ENCODE results near the gene NASP. TPM values are rescaled to one million over a fixed set of nuclear protein-coding genes. Genes with fewer than 3 reads are reported as not detected.

The NASP gene
- total RNA-seq, 4 donors from 2014 or later: 45.8 to 98.3 (median 75.1) TPM

- H3K27ac ChIP-seq: no peak overlapping the region
- TF ChIP-seq CTCF (IDR thresholded peaks at IDR 0.05) (no peak), POLR2A (IDR thresholded peaks at IDR 0.05) (no peak)
- peaks cover 0 to 26% of the 10 kb centered on the region in 2 donors for H3K4me1 ChIP-seq
- H3K9me3 ChIP-seq: no peaks in the 10 kb centered on the region
- no peak overlapping the region for H3K4me3 ChIP-seq (replicated peaks in 1 of 3)
- 39 to 45% methylated on average over 8 of the region's 8 CpGs for WGBS, 2 donors
- H3K27me3 ChIP-seq: no peaks in the 10 kb centered on the region
- no peaks in the 10 kb centered on the region for H3K36me3 ChIP-seq
- intact Hi-C loops (cut with DNase I): no loop called here
- peak; percentile 48 to 52 for DNase-seq
Measured at GRCh38 chr1:45543581-45544417, 40.0 kb upstream of the NASP start.

- 87 to 91% methylated on average over 4 of the region's 4 CpGs for WGBS, 2 donors
Measured at GRCh38 chr1:45544530-45544929, 39.3 kb upstream of the NASP start.

DNA sequence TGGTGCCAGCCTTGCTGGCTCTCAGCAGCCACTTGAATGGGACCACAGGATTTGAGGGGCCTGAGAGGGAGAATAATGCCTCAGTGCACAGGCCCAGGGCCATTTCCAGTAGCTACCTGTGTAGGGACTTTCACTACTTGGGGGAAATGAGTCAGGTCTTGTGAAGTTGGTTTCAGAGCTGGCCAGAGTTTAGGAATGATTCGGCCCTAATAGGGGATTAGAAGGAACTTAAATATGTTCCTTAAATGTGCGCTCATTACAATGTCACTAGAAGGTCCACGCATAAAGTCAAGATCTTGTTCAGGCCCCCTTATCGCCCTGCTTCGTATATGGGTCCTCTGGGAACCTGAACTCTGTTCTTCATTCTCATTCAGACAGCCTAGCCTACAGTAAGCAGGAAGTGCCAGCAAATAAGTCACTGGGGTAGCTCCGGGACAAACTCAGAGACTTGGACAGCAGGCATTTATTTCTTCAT is 38.8 kb upstream of the NASP start:
- 52 to 70% methylated on average over 6 of the region's 6 CpGs for WGBS, 2 donors
- Histone ChIP-seq H3K9me3 (no peaks in the 10 kb centered on the region), H3K4me1 (peaks cover under 1 to 28% of the 10 kb centered on the region in 2 donors), H3K27ac (no peak overlapping the region), H3K4me3 (replicated peaks in 1 of 3) (no peak overlapping the region), H3K36me3 (no peaks in the 10 kb centered on the region), H3K27me3 (no peaks in the 10 kb centered on the region)
- TF ChIP-seq POLR2A (IDR thresholded peaks at IDR 0.05): no peak
- no peak for TF ChIP-seq CTCF (IDR thresholded peaks at IDR 0.05)
- peak; percentile 34 to 44 for DNase-seq
- intact Hi-C loops (cut with DNase I): no loop called here

More at GRCh38 chr1:45544530-45544929, 39.3 kb upstream of the NASP start:
- Histone ChIP-seq H3K27ac (no peak overlapping the region), H3K27me3 (no peaks in the 10 kb centered on the region), H3K4me1 (peaks cover 0 to 26% of the 10 kb centered on the region in 2 donors), H3K36me3 (no peaks in the 10 kb centered on the region), H3K4me3 (replicated peaks in 1 of 3) (no peak overlapping the region), H3K9me3 (no peaks in the 10 kb centered on the region)
- no peak for TF ChIP-seq CTCF (IDR thresholded peaks at IDR 0.05)
- TF ChIP-seq POLR2A (IDR thresholded peaks at IDR 0.05): no peak
- intact Hi-C loops (cut with DNase I): no loop called here
- no peak for DNase-seq

GRCh38 chr1:45545553-45546310 is 38.1 kb upstream of the NASP start:
- Histone ChIP-seq H3K27ac (no peak overlapping the region), H3K4me3 (replicated peaks in 1 of 3) (no peak overlapping the region), H3K4me1 (peaks cover 4 to 31% of the 10 kb centered on the region in 2 donors), H3K27me3 (no peaks in the 10 kb centered on the region), H3K36me3 (no peaks in the 10 kb centered on the region), H3K9me3 (no peaks in the 10 kb centered on the region)
- intact Hi-C loops (cut with DNase I): no loop called here
- no peak for TF ChIP-seq POLR2A (IDR thresholded peaks at IDR 0.05)
- TF ChIP-seq CTCF (IDR thresholded peaks at IDR 0.05): no peak
- peak; percentile 15 to 25 for DNase-seq
- WGBS, 2 donors: 51 to 53% methylated on average over 7 of the region's 7 CpGs
